Progenitor cell of endocrine pancreas (in vitro differentiated cells): ENCODE data around the gene BSN. TPM values are rescaled to one million over a fixed set of nuclear protein-coding genes. Genes with fewer than 3 reads are reported as not detected.
A peak's percentile ranks its signal among the peaks of the same experiment; 100 is the strongest.

ENCODE experiments used
- DNase-seq: peaks from one replicate; pipeline ENCODE4 v3.0.0; 2021; ENCODE audit warnings: low spot score; ENCODE audit not compliant: unreplicated experiment
- H3K27ac Mint-ChIP-seq: 2 replicates; pipeline ENCODE4 v1.8.0; 2021; ENCODE audit warnings: mild to moderate bottlenecking, moderate library complexity, mixed read lengths
- H3K27me3 Mint-ChIP-seq: 2 replicates; pipeline ENCODE4 v1.8.0; 2021; ENCODE audit warnings: mixed read lengths
- H3K36me3 Mint-ChIP-seq: 2 replicates; pipeline ENCODE4 v1.8.0; 2022; ENCODE audit warnings: mixed read lengths; ENCODE audit not compliant: insufficient read depth
- H3K4me1 Mint-ChIP-seq: 2 replicates; pipeline ENCODE4 v1.8.0; 2021; ENCODE audit warnings: low read depth, mixed read lengths
- H3K4me3 Mint-ChIP-seq: 2 replicates; pipeline ENCODE4 v1.8.0; 2021; ENCODE audit warnings: low read depth, mild to moderate bottlenecking, moderate library complexity, mixed read lengths
- H3K9me3 Mint-ChIP-seq: 2 replicates; pipeline ENCODE4 v1.8.0; 2021; ENCODE audit warnings: low read depth, mixed read lengths
- CTCF ChIP-seq: fragments of 200-600 bp; sonication (generic); IDR thresholded peaks from one replicate; pipeline ENCODE4 v1.5.0; 2021; ENCODE audit warnings: antibody characterized with exemption, mild to moderate bottlenecking; ENCODE audit not compliant: unreplicated experiment
- long read RNA-seq: library from polyadenylated mRNA; unstranded; transcript quantifications from one replicate; pipeline ENCODE4 v2.0.0, GENCODE V29; 2020
- total RNA-seq: library from RNA; stranded (reverse); gene quantifications from 2 replicates; pipeline ENCODE4 v1.2.1, GENCODE V29; 2021

BSN gene
- 3.0 and 3.8 TPM in 2 replicates for total RNA-seq
- long read RNA-seq = 0 reads

- no peaks in the 10 kb centered on the region for H3K36me3 Mint-ChIP-seq
- no peak for TF ChIP-seq CTCF
- peak; percentile 95 for DNase-seq
- peaks cover 14% of the 10 kb centered on the region for H3K4me1 Mint-ChIP-seq
- H3K4me3 Mint-ChIP-seq = peak within 1 kb of the TSS; percentile 91
- peaks cover 14% of the 10 kb centered on the region for H3K27me3 Mint-ChIP-seq
- peak within 1 kb of the TSS; percentile 98 for H3K27ac Mint-ChIP-seq
- H3K9me3 Mint-ChIP-seq = no peaks in the 10 kb centered on the region
These were observed at the start of gene BSN for GRCh38 chr3:49553692-49554632. Gene BSN (plus strand): TSS chr3:49554477. CDS start chr3:49554603, 126 bp downstream.

- H3K9me3 Mint-ChIP-seq = no peaks in the 10 kb centered on the region
- no peaks in the 10 kb centered on the region for H3K4me1 Mint-ChIP-seq
- no peak overlapping the region for H3K4me3 Mint-ChIP-seq
- H3K27me3 Mint-ChIP-seq = no peaks in the 10 kb centered on the region
- H3K27ac Mint-ChIP-seq = no peak overlapping the region
- no peak for TF ChIP-seq CTCF
- DNase-seq = no peak
- H3K36me3 Mint-ChIP-seq = peaks cover 8% of the 10 kb centered on the region
These were observed 47.4 kb upstream of the BSN start for GRCh38 chr3:49506906-49507305.

GRCh38 chr3:49509028-49509561 lies 45.2 kb upstream of the BSN start:
- H3K9me3 Mint-ChIP-seq = no peaks in the 10 kb centered on the region
- H3K27ac Mint-ChIP-seq = no peak overlapping the region
- H3K36me3 Mint-ChIP-seq = peaks cover 14% of the 10 kb centered on the region
- H3K4me1 Mint-ChIP-seq = peaks cover 5% of the 10 kb centered on the region
- no peak for DNase-seq
- no peak for TF ChIP-seq CTCF
- H3K27me3 Mint-ChIP-seq = no peaks in the 10 kb centered on the region
- no peak overlapping the region for H3K4me3 Mint-ChIP-seq

GRCh38 chr3:49511639-49512038 lies 42.6 kb upstream of the BSN start:
- H3K27ac Mint-ChIP-seq = no peak overlapping the region
- no peaks in the 10 kb centered on the region for H3K9me3 Mint-ChIP-seq
- no peaks in the 10 kb centered on the region for H3K27me3 Mint-ChIP-seq
- peaks cover 5% of the 10 kb centered on the region for H3K4me1 Mint-ChIP-seq
- no peak for DNase-seq
- H3K4me3 Mint-ChIP-seq = no peak overlapping the region
- H3K36me3 Mint-ChIP-seq = peaks cover 20% of the 10 kb centered on the region
- TF ChIP-seq CTCF = no peak

GRCh38 chr3:49512781-49513355 lies 41.4 kb upstream of the BSN start:
- no peak overlapping the region for H3K4me3 Mint-ChIP-seq
- TF ChIP-seq CTCF = no peak
- H3K9me3 Mint-ChIP-seq = no peaks in the 10 kb centered on the region
- peak overlapping the region; percentile 69 for H3K27ac Mint-ChIP-seq
- peaks cover 23% of the 10 kb centered on the region for H3K36me3 Mint-ChIP-seq
- H3K27me3 Mint-ChIP-seq = no peaks in the 10 kb centered on the region
- H3K4me1 Mint-ChIP-seq = peaks cover 5% of the 10 kb centered on the region
- DNase-seq = no peak
